Small intestine (tissue), 7 donors: ENCODE data around the gene ELANE. TPM values are rescaled to one million over a fixed set of nuclear protein-coding genes. Genes with fewer than 3 reads are reported as not detected.
A peak's percentile ranks its signal among the peaks of the same experiment; 100 is the strongest.

ENCODE experiments used
- DNase-seq, 2 donors: peaks; one replicate each; pipeline versions ENCODE4 v3.0.0 to v3.0.0-alpha.2; 2013
- FAIRE-seq: peaks from 2 replicates; lab custom pipeline; 2012; peaks lifted over from hg19 to GRCh38; lab: Jason Lieb, UNC
- H3K27ac ChIP-seq, 3 donors: one replicate each; pipeline ENCODE4 v1.5.1; 2013; ENCODE audit warnings: low read length in 2 of 3, mild to moderate bottlenecking in 2 of 3, control low read depth in 1 of 3, inconsistent platforms in 1 of 3, low read depth in 1 of 3, moderate library complexity in 1 of 3
- H3K27me3 ChIP-seq, 3 donors: one replicate each; pipeline ENCODE4 v1.6.1; 2013; ENCODE audit warnings: low read length in 3 of 3, inconsistent platforms in 1 of 3; ENCODE audit not compliant: control insufficient read depth in 3 of 3, insufficient read depth in 3 of 3
- H3K36me3 ChIP-seq, 3 donors: one replicate each; pipeline ENCODE4 v1.6.1; 2013; ENCODE audit warnings: low read length in 3 of 3, inconsistent platforms in 1 of 3, low read depth in 1 of 3, mild to moderate bottlenecking in 1 of 3, moderate library complexity in 1 of 3; ENCODE audit not compliant: control insufficient read depth in 3 of 3, insufficient read depth in 2 of 3
- H3K4me1 ChIP-seq, 3 donors: one replicate each; pipeline ENCODE4 v1.6.1; 2013; ENCODE audit warnings: low read length in 2 of 3, inconsistent platforms in 1 of 3, low read depth in 1 of 3, mild to moderate bottlenecking in 1 of 3, moderate library complexity in 1 of 3; ENCODE audit not compliant: control insufficient read depth in 3 of 3, insufficient read depth in 2 of 3
- H3K4me3 ChIP-seq, 3 donors: one replicate each; pipeline ENCODE4 v1.5.1; 2013; ENCODE audit warnings: low read length in 3 of 3, control low read depth in 1 of 3, inconsistent platforms in 1 of 3, low read depth in 1 of 3, mild to moderate bottlenecking in 1 of 3, moderate library complexity in 1 of 3
- H3K9me3 ChIP-seq, 2 donors: one replicate each; pipeline ENCODE4 v1.6.1; 2013; ENCODE audit warnings: low read depth in 1 of 2, low read length in 1 of 2; ENCODE audit not compliant: control insufficient read depth in 2 of 2, insufficient read depth in 1 of 2
- WGBS, 3 donors: extraction: QIAGEN DNeasy Blood & Tissue Kit; methylation state at CpG; one replicate each; pipeline ENCODE4 v1.1.7; 2013; 5-methylcytosine and 5-hydroxymethylcytosine counted together
- polyA plus RNA-seq, 4 donors: library from polyadenylated mRNA; stranded (reverse) in 3 of 4; unstranded in 1 of 4; fragments of 200-250 nt in 3 of 4; fragments of 120-200 nt in 1 of 4; gene quantifications; one replicate each; pipeline versions ENCODE4 v1.2.1 to v1.2.3, GENCODE V29; 2013
- donor health status: healthy with polysubstance abuse.
- donor health status: control.
- donor health status: control.
- donor health status: Bipolar disorder and iron deficiency.
- donor health status: healthy.

Gene ELANE
- polyA plus RNA-seq, 4 donors, result 0.09 to 1.8 TPM; not detected in 2

DNA sequence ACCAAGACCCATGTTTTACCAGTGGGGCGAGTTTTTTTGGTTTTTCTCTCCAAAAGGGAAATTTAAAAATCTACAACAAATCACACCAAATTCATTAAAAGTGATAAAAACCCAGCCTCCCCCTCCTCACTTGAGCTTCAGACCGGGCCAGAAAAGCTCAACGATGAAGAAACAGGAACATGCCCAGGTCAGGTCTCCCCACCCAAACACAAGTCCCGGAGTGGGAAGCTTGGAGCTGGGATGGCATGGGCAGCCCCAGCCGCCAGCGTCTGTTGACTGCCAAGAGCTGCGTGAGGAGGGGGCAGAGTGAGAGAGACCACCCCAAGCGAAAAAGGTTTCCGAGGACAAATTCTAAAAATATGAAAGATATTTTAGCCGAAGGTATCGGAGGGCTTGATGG is 44.9 kb downstream of the ELANE start:
- peaks cover 5 to 54% (median 7%) of the 10 kb centered on the region in 3 donors for H3K36me3 ChIP-seq
- H3K27ac ChIP-seq, result no peak overlapping the region
- WGBS, 3 donors, result 91 to 94% (median 91%) methylated on average over 11 of the region's 11 CpGs
- no peaks in the 10 kb centered on the region for H3K9me3 ChIP-seq
- FAIRE-seq, result no peak
- no peaks in the 10 kb centered on the region for H3K27me3 ChIP-seq
- H3K4me3 ChIP-seq, result no peak overlapping the region
- DNase-seq, result no peak
- peaks cover 0 to 6% (median 2%) of the 10 kb centered on the region in 3 donors for H3K4me1 ChIP-seq

DNA sequence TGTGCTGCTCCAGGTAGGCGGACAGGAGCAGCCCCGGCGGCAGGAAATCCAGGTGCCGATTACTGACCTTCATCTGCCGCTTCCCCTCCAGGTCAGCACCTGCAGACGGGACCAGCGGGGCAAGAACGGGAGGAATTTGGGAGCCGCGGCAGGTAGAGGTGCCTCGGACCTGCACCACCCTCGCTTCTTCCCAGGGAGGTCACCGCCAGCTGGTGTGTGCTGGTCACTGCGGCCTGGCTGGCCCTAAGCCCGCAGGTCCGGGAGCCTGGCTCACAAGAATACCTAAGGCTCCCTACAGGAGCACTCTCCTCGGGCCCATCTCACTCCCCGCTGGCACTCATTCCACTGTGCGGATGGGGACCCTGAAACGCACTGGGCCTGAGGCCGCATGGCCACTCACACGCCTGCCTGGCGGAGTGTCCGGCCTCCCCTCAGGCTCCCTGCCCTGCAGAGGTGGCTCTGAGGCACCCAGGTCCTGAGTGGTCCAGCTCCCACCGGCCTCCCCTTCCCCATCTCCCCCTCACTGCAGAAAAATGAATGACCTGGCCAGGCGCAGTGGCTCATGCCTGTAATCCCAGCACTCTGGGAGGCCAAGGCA is 45.4 kb downstream of the ELANE start:
- H3K4me1 ChIP-seq, result peaks cover 0 to 2% (median 0%) of the 10 kb centered on the region in 3 donors
- H3K27ac ChIP-seq, result no peak overlapping the region
- no peaks in the 10 kb centered on the region for H3K27me3 ChIP-seq
- 89 to 90% (median 90%) methylated on average over 25 to 26 of the region's 26 CpGs for WGBS, 3 donors
- H3K36me3 ChIP-seq, result peaks cover 5 to 57% (median 9%) of the 10 kb centered on the region in 3 donors
- no peaks in the 10 kb centered on the region for H3K9me3 ChIP-seq
- no peak overlapping the region for H3K4me3 ChIP-seq
- no peak for FAIRE-seq
- no peak for DNase-seq

DNA sequence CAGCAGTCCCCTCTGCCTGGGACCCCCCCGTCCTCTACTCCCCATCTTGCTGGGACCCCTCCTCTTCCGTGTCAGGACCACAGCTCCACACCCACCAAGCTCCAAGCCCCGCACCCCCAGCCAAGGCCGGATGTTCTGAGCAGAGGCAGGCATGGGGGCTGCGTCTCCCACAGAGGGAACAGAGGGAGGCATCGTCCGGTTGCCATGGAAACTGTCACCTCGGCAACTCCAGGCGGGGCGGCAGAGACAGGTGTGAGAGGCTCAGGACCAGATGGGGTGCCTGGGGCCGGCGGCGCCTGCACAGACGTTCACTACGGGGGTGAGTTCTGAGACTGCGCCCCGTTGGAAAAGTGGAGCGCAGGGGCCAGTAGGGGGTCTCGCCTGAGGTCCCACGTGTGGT is 46.6 kb downstream of the ELANE start:
- H3K27ac ChIP-seq, result no peak overlapping the region
- H3K9me3 ChIP-seq, result no peaks in the 10 kb centered on the region
- peaks cover 5 to 62% (median 9%) of the 10 kb centered on the region in 3 donors for H3K36me3 ChIP-seq
- H3K4me3 ChIP-seq, result no peak overlapping the region
- no peaks in the 10 kb centered on the region for H3K27me3 ChIP-seq
- peaks cover 0 to 2% (median 0%) of the 10 kb centered on the region in 3 donors for H3K4me1 ChIP-seq
- FAIRE-seq, result no peak
- DNase-seq, result no peak
- WGBS, 3 donors, result 75 to 78% (median 76%) methylated on average over 15 to 20 of the region's 20 CpGs

- H3K9me3 ChIP-seq, result no peaks in the 10 kb centered on the region
- H3K27me3 ChIP-seq, result no peaks in the 10 kb centered on the region
- peaks cover 5 to 68% (median 9%) of the 10 kb centered on the region in 3 donors for H3K36me3 ChIP-seq
- no peaks in the 10 kb centered on the region for H3K4me1 ChIP-seq
- no peak overlapping the region for H3K4me3 ChIP-seq
- FAIRE-seq (no peak), DNase-seq (no peak)
- WGBS, 3 donors, result 91 to 92% (median 92%) methylated on average over 29 to 32 of the region's 32 CpGs
- no peak overlapping the region for H3K27ac ChIP-seq
Observed at GRCh38 chr19:899336-900042, 47.4 kb downstream of the ELANE start.

- Histone ChIP-seq H3K36me3 (peaks cover 5 to 73% (median 9%) of the 10 kb centered on the region in 3 donors), H3K4me1 (no peaks in the 10 kb centered on the region), H3K4me3 (no peak overlapping the region), H3K27me3 (no peaks in the 10 kb centered on the region), H3K9me3 (no peaks in the 10 kb centered on the region), H3K27ac (no peak overlapping the region)
- DNase-seq (no peak), FAIRE-seq (no peak)
- 86 to 88% (median 87%) methylated on average over 13 to 15 of the region's 15 CpGs for WGBS, 3 donors
Observed at GRCh38 chr19:900043-900301, 47.9 kb downstream of the ELANE start.

DNA sequence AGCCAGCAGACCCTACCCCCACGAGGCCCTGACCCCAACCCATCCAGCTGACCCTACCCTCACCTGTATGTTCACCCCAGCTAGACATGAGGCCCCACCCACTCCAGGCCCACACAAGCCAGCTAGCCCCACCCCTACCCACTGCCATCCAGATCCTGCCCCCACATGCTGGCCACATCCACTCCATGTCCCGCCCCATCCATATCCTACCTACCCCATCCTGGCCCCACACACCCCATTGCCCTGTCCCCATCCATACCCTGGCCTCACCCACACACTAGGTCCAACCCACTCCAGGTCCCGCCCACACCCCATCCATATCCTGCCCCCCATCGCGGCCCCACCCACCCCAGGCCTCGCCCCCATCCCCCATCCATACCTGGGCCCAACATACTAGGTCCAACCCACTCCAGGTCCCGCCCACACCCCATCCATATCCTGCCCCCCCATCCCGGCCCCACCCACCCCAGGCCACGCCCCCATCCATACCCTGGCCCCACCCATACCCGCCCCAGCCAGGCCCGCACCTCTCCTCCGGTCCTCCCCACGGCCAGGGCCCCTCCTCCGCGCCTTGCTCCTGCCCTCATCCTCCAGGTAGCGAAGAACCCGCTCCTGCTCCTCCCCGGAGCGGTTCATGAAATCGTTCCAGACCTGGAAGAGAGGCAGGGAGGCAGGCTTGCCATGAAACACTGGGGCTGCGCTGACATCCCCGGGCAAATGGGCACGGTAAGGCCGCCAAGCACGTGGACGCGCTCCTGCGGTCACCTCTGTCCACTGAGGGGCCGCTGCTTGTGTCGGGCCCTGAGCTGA is 48.4 kb downstream of the ELANE start:
- 76 to 81% (median 78%) methylated on average over 27 to 30 of the region's 30 CpGs for WGBS, 3 donors
- no peak overlapping the region for H3K4me3 ChIP-seq
- H3K4me1 ChIP-seq, result no peaks in the 10 kb centered on the region
- no peaks in the 10 kb centered on the region for H3K27me3 ChIP-seq
- FAIRE-seq (no peak), DNase-seq (peak in 1 of 2 donors; percentile 25)
- H3K9me3 ChIP-seq, result no peaks in the 10 kb centered on the region
- H3K36me3 ChIP-seq, result peaks cover 5 to 75% (median 9%) of the 10 kb centered on the region in 3 donors
- H3K27ac ChIP-seq, result no peak overlapping the region

DNA sequence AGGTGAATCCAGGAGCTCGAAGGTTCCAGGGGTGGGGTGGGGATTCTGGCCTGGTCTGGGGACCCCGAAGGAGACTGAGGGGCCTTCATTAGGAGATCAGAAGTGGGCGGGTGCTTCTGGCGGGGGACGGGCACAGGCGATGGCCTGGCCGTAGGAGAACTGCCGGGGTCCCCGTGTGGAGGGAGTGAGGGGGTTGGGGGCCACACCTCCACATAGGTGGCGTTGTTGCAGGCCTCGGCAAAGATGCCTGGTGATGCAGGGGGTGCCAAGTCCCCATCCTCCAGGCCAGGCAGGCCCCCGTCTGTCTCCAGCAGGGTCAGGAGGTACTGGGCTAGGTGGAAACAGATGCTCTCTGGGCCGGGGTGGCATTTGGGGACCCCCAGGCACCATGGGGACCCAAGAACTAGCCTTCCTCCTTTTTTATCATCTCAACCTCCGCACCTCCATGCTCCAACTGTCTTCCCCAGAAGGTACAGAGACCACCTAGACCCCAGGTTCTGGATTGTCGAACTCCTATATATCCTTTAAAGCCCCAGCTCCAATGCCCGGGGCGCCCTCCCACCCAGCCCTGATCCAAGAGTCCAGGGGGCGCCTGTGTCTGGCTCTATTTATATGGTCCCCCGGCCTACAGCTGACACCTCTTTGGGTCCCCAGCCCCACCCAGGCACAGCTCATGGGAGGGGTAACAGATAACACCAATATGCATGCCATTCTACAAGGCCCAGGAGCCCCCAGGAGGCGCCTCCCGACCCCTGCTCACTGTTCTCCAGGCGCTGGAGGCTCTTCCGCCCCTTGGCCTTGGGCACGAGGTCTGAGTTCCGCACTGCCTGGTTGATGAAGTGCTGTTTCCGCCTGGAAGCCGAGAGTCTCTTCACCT is 49.4 kb downstream of the ELANE start:
- WGBS, 3 donors, result 90 to 97% (median 93%) methylated on average over 23 to 27 of the region's 27 CpGs
- FAIRE-seq, result no peak

DNA sequence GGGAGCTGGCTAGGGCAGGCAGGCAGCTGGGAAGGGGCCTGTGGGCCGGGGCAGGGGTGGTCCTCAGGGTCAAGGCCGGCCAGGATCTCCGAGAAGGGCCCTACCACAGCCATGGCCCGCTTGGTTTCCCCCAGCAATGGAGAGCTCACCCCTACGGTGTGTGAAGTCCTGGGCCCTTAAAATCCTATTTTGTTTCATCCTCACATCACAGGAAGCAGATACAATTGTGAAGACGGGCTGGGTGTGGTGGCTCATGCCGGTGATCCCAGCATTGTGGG is 49.9 kb downstream of the ELANE start:
- no peak for DNase-seq
- no peaks in the 10 kb centered on the region for H3K9me3 ChIP-seq

More for the DNA sequence above, 49.4 kb downstream of the ELANE start:
- no peak for DNase-seq
- Histone ChIP-seq H3K27me3 (no peaks in the 10 kb centered on the region), H3K4me1 (no peaks in the 10 kb centered on the region), H3K27ac (no peak overlapping the region), H3K9me3 (no peaks in the 10 kb centered on the region), H3K4me3 (no peak overlapping the region), H3K36me3 (peaks cover 5 to 74% (median 9%) of the 10 kb centered on the region in 3 donors)

More for the DNA sequence above, 49.9 kb downstream of the ELANE start:
- no peaks in the 10 kb centered on the region for H3K27me3 ChIP-seq
- no peak overlapping the region for H3K27ac ChIP-seq
- H3K4me1 ChIP-seq, result no peaks in the 10 kb centered on the region
- FAIRE-seq, result no peak
- peaks cover 5 to 71% (median 9%) of the 10 kb centered on the region in 3 donors for H3K36me3 ChIP-seq
- no peak overlapping the region for H3K4me3 ChIP-seq
- WGBS, 3 donors, result 86 to 91% (median 86%) methylated on average over 7 of the region's 7 CpGs
